Prostate gland (tissue), 2 donors: ENCODE data around the gene PDHX. TPM values are rescaled to one million over a fixed set of nuclear protein-coding genes. Genes with fewer than 3 reads are reported as not detected.

ENCODE experiments used
- DNase-seq: peaks from one replicate; pipeline ENCODE4 v3.0.0-alpha.2; 2019; ENCODE audit warnings: low spot score
- H3K27ac ChIP-seq, 2 donors: fragments of 200-600 bp; sonication (generic); 2 replicates each; pipeline ENCODE4 v1.5.1; 2017 to 2019
- H3K27me3 ChIP-seq: fragments of 200-600 bp; sonication (generic); replicated peaks from 2 replicates; pipeline ENCODE4 v1.5.1; 2019; ENCODE audit not compliant: insufficient read depth
- H3K36me3 ChIP-seq, 2 donors: fragments of 200-600 bp; sonication (generic); 1 replicate in 1 of 2; 2 replicates in 1 of 2; pipeline versions ENCODE4 v1.5.1 to v1.8.1; 2017 to 2019
- H3K4me1 ChIP-seq: fragments of 200-600 bp; sonication (generic); replicated peaks from 2 replicates; pipeline ENCODE4 v1.5.1; 2019
- H3K4me3 ChIP-seq, 2 donors: fragments of 200-600 bp; sonication (generic); 2 replicates each; pipeline ENCODE4 v1.5.1; 2017 to 2019
- H3K9me3 ChIP-seq: fragments of 200-600 bp; sonication (generic); 2 replicates; pipeline ENCODE4 v1.5.1; 2017
- POLR2A ChIP-seq: fragments of 450-650 bp; IDR thresholded peaks from one replicate; pipeline ENCODE4 v1.6.1; 2016; ENCODE audit warnings: antibody characterized with exemption, mild to moderate bottlenecking
- POLR2AphosphoS5 ChIP-seq: sonication (generic); formaldehyde crosslinking; IDR thresholded peaks from one replicate; pipeline ENCODE4 v1.6.1; 2017; ENCODE audit warnings: antibody characterized with exemption
- WGBS: methylation state at CpG from one replicate; pipeline ENCODE4 v1.1.5; 2018; 5-methylcytosine and 5-hydroxymethylcytosine counted together
- intact Hi-C: fragments of 100-400 bp; cut with DNase I; formaldehyde crosslinking; loops from one replicate; pipeline ENCODE4 v1.14.2; 2022
- total RNA-seq, 2 donors: library from RNA; depleted of rRNA; stranded (reverse); fragments of >200 nt; gene quantifications; one replicate each; pipeline ENCODE4 v1.1.0, GENCODE V29; 2016
- TF ChIP-seq, protein P1 (sequence below), 4 experiments: fragments of 200-600 bp in 2 of 4; fragments of 450-650 bp in 2 of 4; sonication (generic) in 2 of 4; IDR thresholded peaks; 1 replicate in 3 of 4; 2 replicates in 1 of 4; pipeline ENCODE4 v1.5.1; 2016 to 2019; ENCODE audit warnings: antibody characterized with exemption in 4 of 4, mild to moderate bottlenecking in 2 of 4, moderate library complexity in 2 of 4

PDHX gene
- total RNA-seq, 2 donors from 2014 or later = 29.1 to 45.2 TPM

- Histone ChIP-seq H3K9me3 (no peaks in the 10 kb centered on the region), H3K27me3 (no peaks in the 10 kb centered on the region), H3K4me1 (no peaks in the 10 kb centered on the region), H3K4me3 (no peak overlapping the region), H3K27ac (no peak overlapping the region), H3K36me3 (no peaks in the 10 kb centered on the region)
- WGBS = 73% methylated on average over 10 of the region's 10 CpGs
- no peak for TF ChIP-seq POLR2AphosphoS5
- TF ChIP-seq, protein P1, sequence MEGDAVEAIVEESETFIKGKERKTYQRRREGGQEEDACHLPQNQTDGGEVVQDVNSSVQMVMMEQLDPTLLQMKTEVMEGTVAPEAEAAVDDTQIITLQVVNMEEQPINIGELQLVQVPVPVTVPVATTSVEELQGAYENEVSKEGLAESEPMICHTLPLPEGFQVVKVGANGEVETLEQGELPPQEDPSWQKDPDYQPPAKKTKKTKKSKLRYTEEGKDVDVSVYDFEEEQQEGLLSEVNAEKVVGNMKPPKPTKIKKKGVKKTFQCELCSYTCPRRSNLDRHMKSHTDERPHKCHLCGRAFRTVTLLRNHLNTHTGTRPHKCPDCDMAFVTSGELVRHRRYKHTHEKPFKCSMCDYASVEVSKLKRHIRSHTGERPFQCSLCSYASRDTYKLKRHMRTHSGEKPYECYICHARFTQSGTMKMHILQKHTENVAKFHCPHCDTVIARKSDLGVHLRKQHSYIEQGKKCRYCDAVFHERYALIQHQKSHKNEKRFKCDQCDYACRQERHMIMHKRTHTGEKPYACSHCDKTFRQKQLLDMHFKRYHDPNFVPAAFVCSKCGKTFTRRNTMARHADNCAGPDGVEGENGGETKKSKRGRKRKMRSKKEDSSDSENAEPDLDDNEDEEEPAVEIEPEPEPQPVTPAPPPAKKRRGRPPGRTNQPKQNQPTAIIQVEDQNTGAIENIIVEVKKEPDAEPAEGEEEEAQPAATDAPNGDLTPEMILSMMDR (IDR thresholded peaks at IDR 0.05) = no peak
- no peak for TF ChIP-seq POLR2A
- no peak for DNase-seq
- intact Hi-C loops = loop anchor here (5.0 to 10.0 kb wide), 2 partner anchors 396 to 544 kb away; partner anchors contain the start of gene ABTB2
Observed at GRCh38 chr11:34898474-34898873, 17.9 kb upstream of the PDHX start.

- no peaks in the 10 kb centered on the region for H3K36me3 ChIP-seq
- no peak for TF ChIP-seq POLR2A
- TF ChIP-seq, protein P1 (IDR thresholded peaks at IDR 0.05) = no peak
- TF ChIP-seq POLR2AphosphoS5 = no peak
- WGBS = 96% methylated on average over 5 of the region's 5 CpGs
- H3K9me3 ChIP-seq = no peaks in the 10 kb centered on the region
- no peak for DNase-seq
- H3K4me1 ChIP-seq = no peaks in the 10 kb centered on the region
- H3K4me3 ChIP-seq = no peak overlapping the region
- no peak overlapping the region for H3K27ac ChIP-seq
- intact Hi-C loops = loop anchor here (5.0 to 10.0 kb wide), 2 partner anchors 397 to 545 kb away; partner anchors contain the start of gene ABTB2
- no peaks in the 10 kb centered on the region for H3K27me3 ChIP-seq
Observed at GRCh38 chr11:34899633-34900016, 16.8 kb upstream of the PDHX start.

- Histone ChIP-seq H3K4me3 (no peak overlapping the region), H3K36me3 (no peaks in the 10 kb centered on the region), H3K9me3 (no peaks in the 10 kb centered on the region), H3K4me1 (no peaks in the 10 kb centered on the region), H3K27ac (no peak overlapping the region), H3K27me3 (no peaks in the 10 kb centered on the region)
- intact Hi-C loops = no loop called here
- no peak for DNase-seq
- TF ChIP-seq POLR2AphosphoS5 (no peak), POLR2A (no peak)
- TF ChIP-seq, protein P1 (IDR thresholded peaks at IDR 0.05) = no peak
- 80% methylated on average over 3 of the region's 3 CpGs for WGBS
Observed at GRCh38 chr11:34904421-34904955, 11.9 kb upstream of the PDHX start.

GRCh38 chr11:34905666-34906065, 10.8 kb upstream of the PDHX start:
- TF ChIP-seq POLR2AphosphoS5 (no peak), POLR2A (no peak)
- TF ChIP-seq, protein P1 (IDR thresholded peaks at IDR 0.05) = no peak
- H3K27ac ChIP-seq = no peak overlapping the region
- no peaks in the 10 kb centered on the region for H3K36me3 ChIP-seq
- no peaks in the 10 kb centered on the region for H3K4me1 ChIP-seq
- no peak for DNase-seq
- no peaks in the 10 kb centered on the region for H3K27me3 ChIP-seq
- H3K4me3 ChIP-seq = no peak overlapping the region
- intact Hi-C loops = no loop called here
- 90% methylated on average over 7 of the region's 7 CpGs for WGBS
- H3K9me3 ChIP-seq = no peaks in the 10 kb centered on the region

DNA sequence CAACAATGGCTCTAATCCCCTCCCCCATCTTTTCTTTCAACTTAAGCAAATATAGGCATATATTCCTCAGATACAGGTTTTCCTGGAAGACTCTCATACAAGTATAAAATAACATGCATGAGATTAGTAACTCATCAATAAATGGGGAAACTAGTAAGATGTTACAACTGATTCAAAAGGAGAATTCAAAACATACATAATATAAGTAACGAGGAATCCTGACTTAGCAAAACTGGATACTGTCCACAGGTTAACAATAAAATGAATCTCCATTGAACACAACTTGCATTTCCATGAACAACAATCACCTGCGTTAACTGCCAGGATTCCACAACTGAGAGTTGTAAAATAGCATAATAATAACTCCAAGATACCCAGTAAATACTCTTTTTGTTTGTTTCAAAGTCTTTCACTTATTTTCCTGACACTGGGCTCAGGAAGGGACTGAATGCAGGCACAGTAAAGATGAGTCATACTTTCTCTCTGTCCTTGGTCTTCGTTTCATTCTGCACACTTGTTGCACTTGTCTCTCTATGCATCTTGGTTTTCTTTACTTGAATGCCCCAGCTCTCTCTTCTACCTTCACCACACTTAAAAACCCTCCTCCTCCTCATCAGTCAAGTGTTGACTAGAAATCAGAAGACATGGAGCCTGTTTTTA, 8.4 kb upstream of the PDHX start:
- H3K9me3 ChIP-seq = no peaks in the 10 kb centered on the region
- DNase-seq = no peak
- no peak overlapping the region for H3K27ac ChIP-seq
- whole genome bisulfite sequencing = 86% methylated on average over 3 of the region's 3 CpGs
- H3K36me3 ChIP-seq = no peaks in the 10 kb centered on the region
- no peak overlapping the region for H3K4me3 ChIP-seq
- intact Hi-C loops = no loop called here
- TF ChIP-seq, protein P1 (IDR thresholded peaks at IDR 0.05) = no peak
- no peaks in the 10 kb centered on the region for H3K27me3 ChIP-seq
- H3K4me1 ChIP-seq = no peaks in the 10 kb centered on the region
